CD4-positive, alpha-beta T cell treated with Interleukin-12 subunit alpha and Interleukin-12 subunit beta, for 1 hour (primary cell): Measurements from ENCODE around the gene CFB.
A peak's percentile ranks its signal among the peaks of the same experiment; 100 is the strongest.
"Not testable (repeated sequence)": the region's sequence is repeated elsewhere in the genome, so short reads cannot be mapped to it uniquely, and the experiment has no call there.

Experiments
- DNase-seq: peaks from one replicate; pipeline ENCODE4 v3.0.0-alpha.2; 2020

The CFB gene

GRCh38 chr6:31971993-31972708 is 26.3 kb downstream of the CFB start, which contains the start of gene DXO:
TSS of gene DXO (minus strand) at chr6:31972138. CDS start at chr6:31971675, 463 bp downstream.
- DNase-seq, result peak; percentile 98

GRCh38 chr6:31972709-31973350 is 26.9 kb downstream of the CFB start:
- no peak for DNase-seq

- DNase-seq, result not testable (repeated sequence)
These were observed 30.2 kb downstream of the CFB start for GRCh38 chr6:31976065-31976464.

- no peak for DNase-seq
These were observed 32.0 kb downstream of the CFB start for GRCh38 chr6:31977816-31978431.

- DNase-seq, result no peak
These were observed 32.9 kb downstream of the CFB start for GRCh38 chr6:31978831-31979230.

- no peak for DNase-seq
These were observed 33.5 kb downstream of the CFB start for GRCh38 chr6:31979238-31979898.

- not testable (repeated sequence) for DNase-seq
These were observed 34.4 kb downstream of the CFB start for GRCh38 chr6:31980195-31980876.

GRCh38 chr6:31980998-31981397 is 35.1 kb downstream of the CFB start:
- DNase-seq, result not testable (repeated sequence)

GRCh38 chr6:31981744-31982143 is 35.8 kb downstream of the CFB start, which contains the start of gene C4A:
TSS of gene C4A (plus strand) at chr6:31982057. CDS start at chr6:31982108, 51 bp downstream.
- not testable (repeated sequence) for DNase-seq

GRCh38 chr6:31989363-31989762 is 43.5 kb downstream of the CFB start:
- DNase-seq, result not testable (repeated sequence)

GRCh38 chr6:31994421-31994820 is 48.5 kb downstream of the CFB start:
- DNase-seq, result not testable (repeated sequence)

GRCh38 chr6:31996385-31996784 is 50.5 kb downstream of the CFB start:
- not testable (repeated sequence) for DNase-seq
